HEK293T (cell line): Measurements from ENCODE around the gene LIN37.

ENCODE experiments used
- CTCF ChIA-PET: fragments of 350-600 bp; formaldehyde crosslinking; extraction: SDS; loops from one replicate; lab custom pipeline; 2021; ENCODE audit warnings: antibody characterized with exemption, inconsistent platforms; lab: Yijun Ruan, JAX
- POLR2A ChIA-PET: fragments of 350-600 bp; formaldehyde crosslinking; extraction: SDS; loops from one replicate; lab custom pipeline; 2020; ENCODE audit warnings: antibody characterized with exemption, inconsistent platforms; lab: Yijun Ruan, JAX
- DNase-seq: peaks from one replicate; pipeline ENCODE4 v3.0.0; 2012; ENCODE audit warnings: mixed read lengths; ENCODE audit errors: extremely low spot score
- ARNT ChIP-seq: fragments of 450-650 bp; IDR thresholded peaks from 2 replicates; pipeline ENCODE4 v1.6.1; 2017; ENCODE audit warnings: mild to moderate bottlenecking
- BHLHE40 ChIP-seq: fragments of 450-650 bp; IDR thresholded peaks from 2 replicates; pipeline ENCODE4 v1.6.1; 2016; ENCODE audit warnings: mild to moderate bottlenecking, moderate library complexity, borderline replicate concordance
- CTBP1 ChIP-seq: fragments of 450-650 bp; IDR thresholded peaks from 2 replicates; pipeline ENCODE4 v1.6.1; 2016; ENCODE audit warnings: borderline replicate concordance
- ELF4 ChIP-seq: fragments of 450-650 bp; IDR thresholded peaks from 2 replicates; pipeline ENCODE4 v1.6.1; 2017; ENCODE audit warnings: antibody characterized with exemption
- FOXA1 ChIP-seq: fragments of 450-650 bp; IDR thresholded peaks from 2 replicates; pipeline ENCODE4 v1.6.1; 2016; ENCODE audit warnings: mild to moderate bottlenecking
- FOXK2 ChIP-seq: fragments of 450-650 bp; IDR thresholded peaks from 2 replicates; pipeline ENCODE4 v1.6.1; 2016; ENCODE audit warnings: mild to moderate bottlenecking
- FOXM1 ChIP-seq: fragments of 450-650 bp; IDR thresholded peaks from 2 replicates; pipeline ENCODE4 v1.6.1; 2017; ENCODE audit warnings: mild to moderate bottlenecking, borderline replicate concordance
- HDGF ChIP-seq: fragments of 450-650 bp; IDR thresholded peaks from 2 replicates; pipeline ENCODE4 v1.6.1; 2017; ENCODE audit warnings: antibody characterized with exemption, borderline replicate concordance
- L3MBTL2 ChIP-seq: fragments of 450-650 bp; conservative IDR thresholded peaks from 2 replicates; pipeline ENCODE4 v1.6.1; 2016; ENCODE audit warnings: mild to moderate bottlenecking
- LEF1 ChIP-seq: fragments of 450-650 bp; IDR thresholded peaks from 2 replicates; pipeline ENCODE4 v1.6.1; 2017; ENCODE audit warnings: mild to moderate bottlenecking, borderline replicate concordance
- NFRKB ChIP-seq: fragments of 450-650 bp; IDR thresholded peaks from 2 replicates; pipeline ENCODE4 v1.6.1; 2016; ENCODE audit warnings: mild to moderate bottlenecking, moderate library complexity
- PKNOX1 ChIP-seq: fragments of 450-650 bp; IDR thresholded peaks from 2 replicates; pipeline ENCODE4 v1.6.1; 2016
- SP1 ChIP-seq: fragments of 450-650 bp; IDR thresholded peaks from 2 replicates; pipeline ENCODE4 v1.6.1; 2017
- SUZ12 ChIP-seq: fragments of 450-650 bp; IDR thresholded peaks from 2 replicates; pipeline ENCODE4 v1.6.1; 2016; ENCODE audit warnings: mild to moderate bottlenecking
- TARDBP ChIP-seq: fragments of 450-650 bp; IDR thresholded peaks from 2 replicates; pipeline ENCODE4 v1.6.1; 2016
- ZNF384 ChIP-seq: fragments of 450-650 bp; IDR thresholded peaks from 2 replicates; pipeline ENCODE4 v1.6.1; 2016

LIN37 gene

GRCh38 chr19:35740423-35741202 lies 7.8 kb upstream of the LIN37 start:
- TF ChIP-seq CTBP1 (no peak), FOXK2 (no peak), NFRKB (no peak), SUZ12 (no peak), ELF4 (no peak), TARDBP (no peak), L3MBTL2 (no peak; the same call in 1 of the 2 replicates), SP1 (no peak), PKNOX1 (peak; percentile 72), HDGF (0 out of 2 replicates have a peak, but pooled peaks have one; percentile 33), ARNT (no peak), ZNF384 (no peak)
- ChIA-PET CTCF (interaction anchor here (0.7 to 1.1 kb wide), 2 partner anchors 17 to 190 kb away, joined by 3 read pairs; no protein-coding TSS in a partner anchor), POLR2A (interaction anchor here (0.6 to 1.3 kb wide), 15 partner anchors 10 to 160 kb away, joined by 3 to 10 read pairs (median 4); partner anchors contain the start of genes COX6B1, HSPB6 and NFKBID)
- peak; percentile 97 for DNase-seq

- DNase-seq = no peak
- ChIA-PET POLR2A (interaction anchor here (1.0 to 1.3 kb wide), 11 partner anchors 10 to 159 kb away, joined by 3 to 10 read pairs (median 6); partner anchors contain the start of genes HSPB6 and NFKBID), CTCF (interaction anchor here (1.1 kb wide), 1 partner anchor 16 kb away, joined by 3 read pairs; no protein-coding TSS in a partner anchor)
- TF ChIP-seq CTBP1 = no peak
- no peak for TF ChIP-seq PKNOX1
- TF ChIP-seq ELF4 = no peak
- no peak for TF ChIP-seq BHLHE40
- TF ChIP-seq LEF1 = no peak
- no peak for TF ChIP-seq TARDBP
- no peak for TF ChIP-seq ARNT
- no peak for TF ChIP-seq FOXA1
- TF ChIP-seq SP1 = no peak
- TF ChIP-seq L3MBTL2 = no peak
- TF ChIP-seq SUZ12 = no peak
- TF ChIP-seq ZNF384 = no peak
Observed at GRCh38 chr19:35741203-35741515, 7.2 kb upstream of the LIN37 start.

- POLR2A ChIA-PET = no interaction called here
- no peak for TF ChIP-seq ELF4
- TF ChIP-seq SP1 = no peak
- no peak for TF ChIP-seq SUZ12
- no peak for TF ChIP-seq ARNT
- TF ChIP-seq FOXM1 = no peak
- no peak for TF ChIP-seq BHLHE40
- no peak for TF ChIP-seq FOXK2
- TF ChIP-seq FOXA1 = no peak
- TF ChIP-seq PKNOX1 = no peak
- no peak for TF ChIP-seq HDGF
- no peak for TF ChIP-seq L3MBTL2
- no peak for TF ChIP-seq CTBP1
- TF ChIP-seq NFRKB = no peak
- TF ChIP-seq ZNF384 = no peak
- no peak for TF ChIP-seq TARDBP
- CTCF ChIA-PET = no interaction called here
- no peak for DNase-seq
Observed at GRCh38 chr19:35742121-35742724, 6.2 kb upstream of the LIN37 start, which contains the start of gene IGFLR1. TSS of gene IGFLR1 (minus strand) at chr19:35742452. CDS start at chr19:35741180, 1,272 bp downstream.

- TF ChIP-seq L3MBTL2 (no peak), LEF1 (no peak), BHLHE40 (no peak), ELF4 (no peak)
- DNase-seq = no peak
- POLR2A ChIA-PET = interaction anchor here (1.5 to 2.4 kb wide), 5 partner anchors 13 to 126 kb away, joined by 3 to 18 read pairs (median 6); partner anchors contain the start of genes HSPB6 and PROSER3
- CTCF ChIA-PET = interaction anchor here (0.6 to 0.7 kb wide), 4 partner anchors 41 to 107 kb away, joined by 3 to 7 read pairs (median 3); no protein-coding TSS in a partner anchor
Observed at GRCh38 chr19:35743640-35744429, 4.5 kb upstream of the LIN37 start.
